Chondrocyte (in vitro differentiated cells): ENCODE measurements around the gene ELK1. TPM values are rescaled to one million over a fixed set of nuclear protein-coding genes. Genes with fewer than 3 reads are reported as not detected.

Experiments
- DNase-seq: peaks from one replicate; pipeline ENCODE4 v3.0.0; 2021; ENCODE audit warnings: mixed read lengths, low spot score
- H3K27ac Mint-ChIP-seq: one replicate; pipeline ENCODE4 v1.8.0; 2021; ENCODE audit warnings: mild to moderate bottlenecking, moderate library complexity, mixed read lengths; ENCODE audit not compliant: unreplicated experiment
- H3K27me3 Mint-ChIP-seq: 2 replicates; pipeline ENCODE4 v1.8.0; 2021; ENCODE audit warnings: low read depth, mixed read lengths
- H3K36me3 Mint-ChIP-seq: 2 replicates; pipeline ENCODE4 v1.8.0; 2021; ENCODE audit warnings: low read depth, mixed read lengths
- H3K4me1 Mint-ChIP-seq: 2 replicates; pipeline ENCODE4 v1.8.0; 2021; ENCODE audit warnings: low read depth, mild to moderate bottlenecking, mixed read lengths
- H3K4me3 Mint-ChIP-seq: one replicate; pipeline ENCODE4 v1.8.0; 2021; ENCODE audit warnings: mild to moderate bottlenecking, moderate library complexity, mixed read lengths; ENCODE audit not compliant: unreplicated experiment
- H3K9me3 Mint-ChIP-seq: 2 replicates; pipeline ENCODE4 v1.8.0; 2021; ENCODE audit warnings: low read depth, mixed read lengths
- total RNA-seq: library from RNA; stranded (reverse); gene quantifications from 3 replicates; pipeline ENCODE4 v1.2.1, GENCODE V29; 2021
- TF ChIP-seq, protein P1 (sequence below): fragments of 200-600 bp; sonication (generic); IDR thresholded peaks from 2 replicates; pipeline ENCODE4 v1.5.0; 2021; ENCODE audit warnings: antibody characterized with exemption, mild to moderate bottlenecking, moderate library complexity

Gene ELK1
- total RNA-seq, 1 donor from 2014 or later: 32.6 TPM

- TF ChIP-seq, protein P1, sequence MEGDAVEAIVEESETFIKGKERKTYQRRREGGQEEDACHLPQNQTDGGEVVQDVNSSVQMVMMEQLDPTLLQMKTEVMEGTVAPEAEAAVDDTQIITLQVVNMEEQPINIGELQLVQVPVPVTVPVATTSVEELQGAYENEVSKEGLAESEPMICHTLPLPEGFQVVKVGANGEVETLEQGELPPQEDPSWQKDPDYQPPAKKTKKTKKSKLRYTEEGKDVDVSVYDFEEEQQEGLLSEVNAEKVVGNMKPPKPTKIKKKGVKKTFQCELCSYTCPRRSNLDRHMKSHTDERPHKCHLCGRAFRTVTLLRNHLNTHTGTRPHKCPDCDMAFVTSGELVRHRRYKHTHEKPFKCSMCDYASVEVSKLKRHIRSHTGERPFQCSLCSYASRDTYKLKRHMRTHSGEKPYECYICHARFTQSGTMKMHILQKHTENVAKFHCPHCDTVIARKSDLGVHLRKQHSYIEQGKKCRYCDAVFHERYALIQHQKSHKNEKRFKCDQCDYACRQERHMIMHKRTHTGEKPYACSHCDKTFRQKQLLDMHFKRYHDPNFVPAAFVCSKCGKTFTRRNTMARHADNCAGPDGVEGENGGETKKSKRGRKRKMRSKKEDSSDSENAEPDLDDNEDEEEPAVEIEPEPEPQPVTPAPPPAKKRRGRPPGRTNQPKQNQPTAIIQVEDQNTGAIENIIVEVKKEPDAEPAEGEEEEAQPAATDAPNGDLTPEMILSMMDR: peak; percentile 70
- peaks cover 17% of the 10 kb centered on the region for H3K36me3 Mint-ChIP-seq
- no peak for DNase-seq
- peaks cover 20% of the 10 kb centered on the region for H3K4me1 Mint-ChIP-seq
- no peaks in the 10 kb centered on the region for H3K27me3 Mint-ChIP-seq
- peak overlapping the region; percentile 75 for H3K27ac Mint-ChIP-seq
- H3K4me3 Mint-ChIP-seq: no peak overlapping the region
- peaks cover 19% of the 10 kb centered on the region for H3K9me3 Mint-ChIP-seq
Observed at GRCh38 chrX:47644557-47645091, 5.7 kb downstream of the ELK1 start.

- peaks cover 20% of the 10 kb centered on the region for H3K36me3 Mint-ChIP-seq
- no peak overlapping the region for H3K27ac Mint-ChIP-seq
- no peak overlapping the region for H3K4me3 Mint-ChIP-seq
- no peaks in the 10 kb centered on the region for H3K27me3 Mint-ChIP-seq
- TF ChIP-seq, protein P1: peak; percentile 67
- peaks cover 14% of the 10 kb centered on the region for H3K4me1 Mint-ChIP-seq
- H3K9me3 Mint-ChIP-seq: peaks cover 20% of the 10 kb centered on the region
- no peak for DNase-seq
Observed at GRCh38 chrX:47643926-47644325, 6.4 kb downstream of the ELK1 start.

- no peak for DNase-seq
- no peaks in the 10 kb centered on the region for H3K27me3 Mint-ChIP-seq
- no peaks in the 10 kb centered on the region for H3K4me1 Mint-ChIP-seq
- no peak overlapping the region for H3K4me3 Mint-ChIP-seq
- H3K9me3 Mint-ChIP-seq: peaks cover 18% of the 10 kb centered on the region
- TF ChIP-seq, protein P1: no peak
- H3K27ac Mint-ChIP-seq: no peak overlapping the region
- H3K36me3 Mint-ChIP-seq: peaks cover 23% of the 10 kb centered on the region
Observed at GRCh38 chrX:47638816-47639215, 11.5 kb downstream of the ELK1 start.

DNA sequence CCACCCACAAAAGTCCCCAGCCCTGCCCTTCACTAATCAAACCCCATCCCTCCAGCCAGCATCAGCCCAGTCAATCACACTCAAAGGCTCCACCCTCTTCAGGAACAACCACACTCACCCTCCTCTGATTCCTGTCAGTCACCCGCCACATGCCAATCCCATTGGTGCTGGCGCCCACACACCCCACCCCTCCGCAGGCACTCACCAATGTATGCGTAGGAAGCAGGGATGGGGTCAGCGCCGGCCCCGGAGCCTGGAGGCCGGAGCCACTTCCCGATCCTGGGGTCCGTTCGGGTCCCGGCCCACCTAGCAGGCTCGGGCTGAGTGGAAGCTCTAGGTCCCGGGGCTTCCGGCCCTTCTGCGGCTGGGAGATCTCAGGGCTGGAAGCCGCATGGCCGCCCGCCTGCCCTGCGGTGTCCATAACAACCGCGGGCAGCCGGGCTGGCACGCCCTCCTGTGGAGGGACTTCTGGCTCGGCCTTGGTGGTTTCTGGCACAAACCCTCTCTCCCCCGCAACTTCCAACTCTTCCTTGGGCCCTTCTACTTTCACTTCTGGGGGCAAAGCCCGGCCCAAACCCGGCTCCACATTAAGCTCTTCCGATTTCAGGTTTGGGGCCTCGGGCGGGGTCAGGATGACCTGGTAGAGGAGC, 12.7 kb downstream of the ELK1 start:
- no peaks in the 10 kb centered on the region for H3K4me1 Mint-ChIP-seq
- H3K9me3 Mint-ChIP-seq: peaks cover 18% of the 10 kb centered on the region
- H3K36me3 Mint-ChIP-seq: peaks cover 21% of the 10 kb centered on the region
- H3K4me3 Mint-ChIP-seq: no peak overlapping the region
- H3K27me3 Mint-ChIP-seq: no peaks in the 10 kb centered on the region
- no peak for DNase-seq
- no peak overlapping the region for H3K27ac Mint-ChIP-seq
- TF ChIP-seq, protein P1: no peak

GRCh38 chrX:47634871-47635575, 15.3 kb downstream of the ELK1 start:
- H3K4me1 Mint-ChIP-seq: no peaks in the 10 kb centered on the region
- H3K27ac Mint-ChIP-seq: no peak overlapping the region
- no peaks in the 10 kb centered on the region for H3K27me3 Mint-ChIP-seq
- DNase-seq: no peak
- TF ChIP-seq, protein P1: no peak
- H3K36me3 Mint-ChIP-seq: peaks cover 10% of the 10 kb centered on the region
- H3K9me3 Mint-ChIP-seq: peaks cover 5% of the 10 kb centered on the region
- H3K4me3 Mint-ChIP-seq: no peak overlapping the region
